Calu3 (cell line): Measurements from ENCODE around the gene ACTN1. TPM values are rescaled to one million over a fixed set of nuclear protein-coding genes. Genes with fewer than 3 reads are reported as not detected.

Experiments used
- BruUV-seq: library from RNA; stranded (reverse); fragments of 400-500 nt; replicated peaks from 2 replicates; lab custom pipeline; 2021; lab: Mats Ljungman, UMichigan
- CTCF ChIA-PET: fragments of 300-600 bp; sonication (Branson Sonifier 250); formaldehyde crosslinking; loops from one replicate; lab custom pipeline; 2022; ENCODE audit warnings: antibody characterized with exemption; lab: Charles Lee
- DNase-seq: peaks from one replicate; pipeline ENCODE4 v3.0.0; 2022
- H3K27ac Mint-ChIP-seq: one replicate; pipeline ENCODE4 v1.8.0; 2022; ENCODE audit warnings: mixed read lengths; ENCODE audit not compliant: unreplicated experiment
- H3K27me3 Mint-ChIP-seq: one replicate; pipeline ENCODE4 v1.8.0; 2022; ENCODE audit warnings: mixed read lengths; ENCODE audit not compliant: unreplicated experiment
- H3K36me3 Mint-ChIP-seq: one replicate; pipeline ENCODE4 v1.8.0; 2022; ENCODE audit warnings: mild to moderate bottlenecking, moderate library complexity, mixed read lengths; ENCODE audit not compliant: insufficient read depth, unreplicated experiment
- H3K4me1 Mint-ChIP-seq: one replicate; pipeline ENCODE4 v1.8.0; 2022; ENCODE audit warnings: mild to moderate bottlenecking, low read depth, mixed read lengths; ENCODE audit not compliant: unreplicated experiment
- H3K4me3 Mint-ChIP-seq: one replicate; pipeline ENCODE4 v1.8.0; 2022; ENCODE audit warnings: mild to moderate bottlenecking, low read depth, moderate library complexity, mixed read lengths; ENCODE audit not compliant: unreplicated experiment
- H3K9me3 Mint-ChIP-seq: one replicate; pipeline ENCODE4 v1.8.0; 2022; ENCODE audit warnings: low read depth, mixed read lengths; ENCODE audit not compliant: unreplicated experiment
- intact Hi-C: fragments of 100-400 bp; cut with micrococcal nuclease; formaldehyde crosslinking; loops from one replicate; pipeline ENCODE4 v1.10.0; 2022; ENCODE audit not compliant: unreplicated experiment
- total RNA-seq: library from RNA; stranded (reverse); gene quantifications from 2 replicates; pipeline ENCODE4 v1.2.3, GENCODE V29; 2022
- TF ChIP-seq, protein P1 (sequence below): fragments of 200-600 bp; IDR thresholded peaks from one replicate; pipeline ENCODE4 v1.8.0; 2022; ENCODE audit warnings: antibody characterized with exemption; ENCODE audit not compliant: unreplicated experiment

Gene ACTN1
- total RNA-seq, 1 experiment from 2014 or later, result 326 TPM

DNA sequence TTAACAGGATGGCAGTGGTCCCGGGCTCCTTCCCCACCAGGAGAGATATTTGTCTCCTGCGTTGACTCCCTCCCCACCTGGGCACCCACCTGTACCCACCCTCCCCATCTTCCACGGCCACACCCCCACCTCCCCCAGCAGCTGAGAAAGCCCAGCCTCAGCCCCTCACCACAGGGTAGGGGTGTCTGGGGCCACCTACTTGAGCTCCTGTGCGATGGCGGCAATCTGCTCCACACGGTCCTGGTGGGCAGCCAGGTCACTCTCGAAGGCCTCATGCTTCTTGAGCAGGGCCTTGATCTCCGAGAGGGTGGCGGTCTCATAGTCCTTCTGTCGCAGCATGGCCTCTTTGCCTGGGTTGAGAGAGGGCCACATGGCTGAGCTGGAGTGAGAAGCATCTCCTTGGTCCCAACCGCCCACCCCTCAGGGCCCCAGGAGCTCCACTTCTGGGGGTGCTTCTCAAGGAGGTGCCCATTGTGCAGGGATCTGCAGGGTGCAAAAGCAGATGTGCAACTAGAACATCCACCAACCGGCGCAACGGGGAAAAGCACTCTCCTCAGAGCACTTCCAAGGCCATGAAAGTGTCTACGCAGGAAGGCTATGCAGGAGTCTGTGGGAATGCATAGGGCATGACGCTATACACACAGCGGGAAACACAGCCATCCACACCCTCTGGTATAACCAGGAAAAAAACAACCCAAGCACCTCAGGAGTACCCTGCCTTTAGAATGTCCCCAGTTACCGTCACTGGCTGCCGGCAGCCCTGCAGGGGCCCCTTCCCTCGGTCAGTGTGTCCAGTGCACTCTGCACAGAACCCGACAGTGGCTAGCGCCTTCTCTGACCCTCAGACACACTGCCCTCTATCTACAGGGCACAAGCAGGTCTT, 93.6 kb downstream of the ACTN1 start:
- no peak overlapping the region for H3K27ac Mint-ChIP-seq
- no peak for DNase-seq
- intact Hi-C loops, result no loop called here
- H3K4me3 Mint-ChIP-seq, result no peak overlapping the region
- no peaks in the 10 kb centered on the region for H3K9me3 Mint-ChIP-seq
- no TSS peak for BruUV-seq
- TF ChIP-seq, protein P1, sequence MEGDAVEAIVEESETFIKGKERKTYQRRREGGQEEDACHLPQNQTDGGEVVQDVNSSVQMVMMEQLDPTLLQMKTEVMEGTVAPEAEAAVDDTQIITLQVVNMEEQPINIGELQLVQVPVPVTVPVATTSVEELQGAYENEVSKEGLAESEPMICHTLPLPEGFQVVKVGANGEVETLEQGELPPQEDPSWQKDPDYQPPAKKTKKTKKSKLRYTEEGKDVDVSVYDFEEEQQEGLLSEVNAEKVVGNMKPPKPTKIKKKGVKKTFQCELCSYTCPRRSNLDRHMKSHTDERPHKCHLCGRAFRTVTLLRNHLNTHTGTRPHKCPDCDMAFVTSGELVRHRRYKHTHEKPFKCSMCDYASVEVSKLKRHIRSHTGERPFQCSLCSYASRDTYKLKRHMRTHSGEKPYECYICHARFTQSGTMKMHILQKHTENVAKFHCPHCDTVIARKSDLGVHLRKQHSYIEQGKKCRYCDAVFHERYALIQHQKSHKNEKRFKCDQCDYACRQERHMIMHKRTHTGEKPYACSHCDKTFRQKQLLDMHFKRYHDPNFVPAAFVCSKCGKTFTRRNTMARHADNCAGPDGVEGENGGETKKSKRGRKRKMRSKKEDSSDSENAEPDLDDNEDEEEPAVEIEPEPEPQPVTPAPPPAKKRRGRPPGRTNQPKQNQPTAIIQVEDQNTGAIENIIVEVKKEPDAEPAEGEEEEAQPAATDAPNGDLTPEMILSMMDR, result no peak
- no peaks in the 10 kb centered on the region for H3K4me1 Mint-ChIP-seq
- H3K36me3 Mint-ChIP-seq, result peaks cover 87% of the 10 kb centered on the region
- no peaks in the 10 kb centered on the region for H3K27me3 Mint-ChIP-seq
- CTCF ChIA-PET, result no interaction called here

GRCh38 chr14:68884031-68885030, 94.8 kb downstream of the ACTN1 start:
- H3K4me3 Mint-ChIP-seq, result no peak overlapping the region
- H3K36me3 Mint-ChIP-seq, result peaks cover 87% of the 10 kb centered on the region
- TF ChIP-seq, protein P1, result no peak
- CTCF ChIA-PET, result no interaction called here
- intact Hi-C loops, result no loop called here
- H3K9me3 Mint-ChIP-seq, result no peaks in the 10 kb centered on the region
- no peak for DNase-seq
- no TSS peak for BruUV-seq
- H3K27me3 Mint-ChIP-seq, result no peaks in the 10 kb centered on the region
- peak overlapping the region; percentile 51 for H3K27ac Mint-ChIP-seq
- H3K4me1 Mint-ChIP-seq, result no peaks in the 10 kb centered on the region

DNA sequence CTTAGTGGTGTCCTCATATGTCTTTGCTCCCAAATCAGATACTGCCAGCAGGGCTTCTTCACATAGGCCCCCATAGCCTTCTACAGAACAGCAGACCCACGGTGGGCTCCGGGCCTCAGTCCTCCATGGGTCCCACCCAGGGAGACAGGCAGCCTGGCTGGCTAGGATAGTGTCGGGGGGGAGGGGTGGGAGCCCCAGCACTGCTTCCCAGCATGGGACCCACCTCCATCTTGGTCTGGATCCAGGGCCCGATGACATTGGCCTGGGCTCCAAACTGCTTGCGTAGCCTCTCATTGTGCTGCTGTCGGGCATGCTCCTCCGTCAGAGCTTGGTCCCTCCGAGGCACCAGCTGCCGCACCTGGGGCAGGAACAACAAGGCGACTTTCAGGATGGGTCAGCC, 96.9 kb downstream of the ACTN1 start:
- Mint-ChIP-seq H3K27ac (no peak overlapping the region), H3K36me3 (peaks cover 81% of the 10 kb centered on the region), H3K4me1 (no peaks in the 10 kb centered on the region), H3K9me3 (no peaks in the 10 kb centered on the region), H3K4me3 (no peak overlapping the region), H3K27me3 (no peaks in the 10 kb centered on the region)
- CTCF ChIA-PET, result no interaction called here
- BruUV-seq, result no TSS peak
- no peak for DNase-seq
- TF ChIP-seq, protein P1, result no peak
- intact Hi-C loops, result no loop called here

DNA sequence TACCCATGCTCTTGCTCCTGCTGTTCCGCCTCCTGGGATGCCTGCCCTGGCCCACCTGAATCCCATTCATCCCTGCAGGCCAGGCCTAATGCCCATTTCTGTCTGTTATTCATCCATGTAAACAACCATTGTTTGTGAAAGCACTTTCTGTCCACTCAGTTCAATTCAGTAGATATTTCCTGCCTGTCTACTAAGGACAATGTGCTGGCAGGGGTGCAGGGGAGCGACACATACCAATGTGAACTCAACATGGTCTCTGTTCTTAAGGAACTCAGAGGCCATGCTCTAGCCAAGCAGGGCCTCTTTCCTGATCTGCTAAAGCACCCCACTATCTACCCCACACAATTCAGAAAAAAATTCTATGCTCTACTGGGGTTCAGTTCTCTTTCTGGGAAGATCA, 97.7 kb downstream of the ACTN1 start:
- Mint-ChIP-seq H3K27ac (peak overlapping the region; percentile 47), H3K27me3 (no peaks in the 10 kb centered on the region), H3K36me3 (peaks cover 74% of the 10 kb centered on the region), H3K4me3 (no peak overlapping the region), H3K4me1 (no peaks in the 10 kb centered on the region), H3K9me3 (no peaks in the 10 kb centered on the region)
- BruUV-seq, result no TSS peak
- DNase-seq, result no peak
- TF ChIP-seq, protein P1, result no peak
- CTCF ChIA-PET, result no interaction called here
- intact Hi-C loops, result no loop called here
